GM12878 (cell line): Measurements from ENCODE around the gene EDARADD. TPM values are rescaled to one million over a fixed set of nuclear protein-coding genes. Genes with fewer than 3 reads are reported as not detected.

Source experiments
- ATAC-seq: fragments of 200-7000 bp; cut with Tn5 transposase; 3 replicates; pipeline ENCODE4 v1.9.1; 2020; ENCODE audit warnings: mild to moderate bottlenecking, moderate library complexity
- BruUV-seq: library from RNA; stranded (reverse); fragments of 400-500 nt; replicated peaks from 2 replicates; lab custom pipeline; 2021; lab: Mats Ljungman, UMichigan
- CTCF ChIA-PET: fragments of 300-600 bp; sonication (Branson Sonifier 250); formaldehyde crosslinking; extraction: SDS; loops from one replicate; lab custom pipeline; 2021; ENCODE audit warnings: inconsistent platforms; lab: Yijun Ruan, JAX
- POLR2A ChIA-PET: fragments of 350-600 bp; formaldehyde crosslinking; extraction: SDS; loops from one replicate; lab custom pipeline; 2021; ENCODE audit warnings: inconsistent platforms; lab: Charles Lee
- RAD21 ChIA-PET: fragments of 300-600 bp; sonication (Branson Sonifier 250); formaldehyde crosslinking; loops from one replicate; lab custom pipeline; 2023; ENCODE audit warnings: antibody characterized with exemption; ENCODE audit not compliant: unreplicated experiment; lab: Charles Lee
- SMC1A ChIA-PET: fragments of 300-600 bp; sonication (Branson Sonifier 250); formaldehyde crosslinking; loops from one replicate; lab custom pipeline; 2023; ENCODE audit not compliant: unreplicated experiment, uncharacterized antibody; lab: Charles Lee
- DNase-seq: peaks from one replicate; pipeline ENCODE4 v3.0.0-alpha.2; 2011; ENCODE audit warnings: low read depth, low spot score
- FAIRE-seq: peaks from 3 replicates; lab custom pipeline; 2011; peaks lifted over from hg19 to GRCh38; lab: Jason Lieb, UNC
- H2AFZ ChIP-seq: 2 replicates; pipeline ENCODE4 v1.6.0; 2011; ENCODE audit warnings: low read depth, low read length, control low read depth; ENCODE audit not compliant: control insufficient read depth
- H3K27ac ChIP-seq: 2 replicates; pipeline ENCODE4 v1.5.1; 2011; ENCODE audit warnings: control low read depth; ENCODE audit not compliant: control insufficient read depth, insufficient read depth
- H3K27me3 ChIP-seq, 2 experiments: replicated peaks in 1 of 2; 2 replicates each; pipeline versions ENCODE4 v1.6.0 to v1.6.1; 2011; ENCODE audit warnings: low read length in 1 of 2; ENCODE audit not compliant: control insufficient read depth in 2 of 2, insufficient read depth in 2 of 2
- H3K36me3 ChIP-seq, 2 experiments: 2 replicates each; pipeline ENCODE4 v1.5.1; 2011; ENCODE audit warnings: low read length in 1 of 2; ENCODE audit not compliant: control insufficient read depth in 2 of 2, insufficient read depth in 2 of 2
- H3K4me1 ChIP-seq: 2 replicates; pipeline ENCODE4 v1.6.1; 2011; ENCODE audit warnings: mild to moderate bottlenecking, low read length, moderate library complexity, mixed read lengths; ENCODE audit not compliant: control insufficient read depth, insufficient read depth
- H3K4me2 ChIP-seq: 2 replicates; pipeline ENCODE4 v1.6.0; 2011; ENCODE audit warnings: control low read depth; ENCODE audit not compliant: control insufficient read depth, insufficient read depth
- H3K4me3 ChIP-seq: fragments of 200-600 bp; sonication (generic); 2 replicates; pipeline ENCODE4 v1.5.1; 2016
- H3K79me2 ChIP-seq: 2 replicates; pipeline ENCODE4 v1.6.0; 2011; ENCODE audit warnings: low read length; ENCODE audit not compliant: control insufficient read depth, insufficient read depth
- H3K9ac ChIP-seq: 2 replicates; pipeline ENCODE4 v1.8.0; 2011; ENCODE audit warnings: low read length, control low read depth, mixed read lengths; ENCODE audit not compliant: control insufficient read depth, insufficient read depth
- H3K9me3 ChIP-seq: replicated peaks from 3 replicates; pipeline ENCODE4 v1.5.1; 2011; ENCODE audit warnings: mild to moderate bottlenecking, low read length; ENCODE audit not compliant: control insufficient read depth, insufficient read depth
- H4K20me1 ChIP-seq: 2 replicates; pipeline ENCODE4 v1.6.0; 2011; ENCODE audit not compliant: control insufficient read depth, insufficient read depth
- BHLHE40 ChIP-seq, 2 experiments: fragments of 450-650 bp in 1 of 2; IDR thresholded peaks; 2 replicates each; pipeline ENCODE4 v1.6.1; 2011 to 2017; ENCODE audit warnings: low read depth in 2 of 2, borderline replicate concordance in 1 of 2, improper control_type of control experiment in 1 of 2, low read length in 1 of 2, mild to moderate bottlenecking in 1 of 2
- CEBPZ ChIP-seq: fragments of 150-350 bp; IDR thresholded peaks from 2 replicates; pipeline ENCODE4 v1.6.1; 2016; ENCODE audit warnings: low read depth, low read length
- FOS ChIP-seq: IDR thresholded peaks from 3 replicates; pipeline ENCODE4 v1.6.1; 2011; ENCODE audit warnings: borderline replicate concordance; ENCODE audit not compliant: insufficient read length; ENCODE audit errors: extremely low read depth
- JUNB ChIP-seq: IDR thresholded peaks from 2 replicates; pipeline ENCODE4 v1.6.1; 2016; ENCODE audit warnings: antibody characterized with exemption, mild to moderate bottlenecking
- MEF2B ChIP-seq: fragments of 450-650 bp; IDR thresholded peaks from 2 replicates; pipeline ENCODE4 v1.6.1; 2018; ENCODE audit warnings: mild to moderate bottlenecking, moderate library complexity; ENCODE audit not compliant: partially characterized antibody, poor library complexity, severe bottlenecking
- MTA2 ChIP-seq: fragments of 450-650 bp; IDR thresholded peaks from 2 replicates; pipeline ENCODE4 v1.6.1; 2016; ENCODE audit warnings: low read depth, mild to moderate bottlenecking, moderate library complexity
- MYB ChIP-seq: fragments of 150-350 bp; IDR thresholded peaks from 2 replicates; pipeline ENCODE4 v1.6.1; 2014; ENCODE audit warnings: mild to moderate bottlenecking, low read depth, low read length, borderline replicate concordance
- NKRF ChIP-seq: fragments of 450-650 bp; conservative IDR thresholded peaks from 2 replicates; pipeline ENCODE4 v1.6.1; 2017; ENCODE audit warnings: mild to moderate bottlenecking, moderate library complexity
- PBX3 ChIP-seq: IDR thresholded peaks from 2 replicates; pipeline ENCODE4 v1.6.1; 2011; ENCODE audit warnings: mild to moderate bottlenecking, low read depth, low read length, moderate library complexity; ENCODE audit not compliant: insufficient replicate concordance
- TCF7 ChIP-seq: IDR thresholded peaks from 2 replicates; pipeline ENCODE4 v1.6.1; 2014; ENCODE audit warnings: antibody characterized with exemption, borderline replicate concordance
- ZSCAN29 ChIP-seq: fragments of 450-650 bp; IDR thresholded peaks from 2 replicates; pipeline ENCODE4 v1.6.1; 2017; ENCODE audit warnings: mild to moderate bottlenecking, moderate library complexity
- WGBS: methylation state at CpG from one replicate; pipeline ENCODE4 v1.1.6; 2016; ENCODE audit warnings: low lambda C conversion rate; ENCODE audit not compliant: insufficient replicate concordance, insufficient coverage; ENCODE audit errors: missing lambda C conversion rate; 5-methylcytosine and 5-hydroxymethylcytosine counted together
- in situ Hi-C: fragments of 300-500 bp; cut with MboI; formaldehyde crosslinking; loops from 9 replicates; pipeline ENCODE4 v1.14.3; 2018; ENCODE audit warnings: mixed read lengths
- intact Hi-C: fragments of 100-400 bp; cut with micrococcal nuclease; formaldehyde crosslinking; loops from one replicate; pipeline ENCODE4 v1.14.2; 2022; ENCODE audit not compliant: unreplicated experiment
- polyA plus RNA-seq, 11 experiments: library from polyadenylated mRNA; depleted of rRNA in 4 of 11; unstranded in 6 of 11; stranded (reverse) in 5 of 11; fragments of >200 nt; fragmentation: Nextera tagmentation in 4 of 11; fragmentation: Illumina TruSeq in 1 of 11; extraction: Ambion mirVana in 4 of 11; extraction: Trizol in 1 of 11; gene quantifications; 1 replicate in 1 of 11; 2 replicates in 10 of 11; pipeline versions ENCODE4 v1.2.1 to v1.2.3, GENCODE V29; 2011 to 2016; ENCODE audit warnings: inconsistent platforms in 2 of 11, missing spikeins in 2 of 11, low read depth in 1 of 11
- total RNA-seq, 4 experiments: library from RNA; depleted of rRNA in 3 of 4; stranded (reverse); fragments of >200 nt in 3 of 4; fragmentation: Illumina TruSeq in 1 of 4; extraction: Trizol in 1 of 4; gene quantifications; 2 replicates each; pipeline versions ENCODE4 v1.2.1 to v1.2.3, GENCODE V29; 2013 to 2021

Gene EDARADD
- total and polyA plus RNA-seq, 10 of the 15 experiments (the other 5 are each of a cell fraction or from before 2014, with no cell fraction given): 0.58 to 6.1 (median 4.7) TPM

- CTCF ChIA-PET: interaction anchor here (0.5 to 0.6 kb wide), 2 partner anchors 137 to 349 kb away, joined by 3 to 4 read pairs; no protein-coding TSS in a partner anchor
- in situ Hi-C loops: no loop called here
- POLR2A ChIA-PET: interaction anchor here (1.0 kb wide), 1 partner anchor 12 kb away, joined by 3 read pairs; no protein-coding TSS in a partner anchor
Measured at GRCh38 chr1:236353813-236354212, 40.3 kb upstream of the EDARADD start.

More at GRCh38 chr1:236353813-236354212, 40.3 kb upstream of the EDARADD start:
- SMC1A ChIA-PET: interaction anchor here (1.2 kb wide), 1 partner anchor 10 kb away, joined by 3 read pairs; no protein-coding TSS in a partner anchor
- H3K4me3 ChIP-seq: no peak overlapping the region
- H3K36me3 ChIP-seq: no peaks in the 10 kb centered on the region
- FAIRE-seq (no peak), DNase-seq (no peak), ATAC-seq (no peak)
- H3K9ac ChIP-seq: no peak overlapping the region
- WGBS: 54% methylated on average over 4 of the region's 4 CpGs
- H3K27ac ChIP-seq: no peak overlapping the region
- H3K4me2 ChIP-seq: no peak overlapping the region
- no peaks in the 10 kb centered on the region for H3K4me1 ChIP-seq
- no peaks in the 10 kb centered on the region; a peak in 1 of 4 replicates for H3K27me3 ChIP-seq
- TF ChIP-seq BHLHE40 (IDR thresholded peaks at IDR 0.05; ENCODE audit: borderline replicate concordance in 1 of 2, low read depth in 2 of 2, low read length in 1 of 2): no peak
- TF ChIP-seq MTA2: no peak
- TF ChIP-seq MEF2B: no peak
- no peak for TF ChIP-seq ZSCAN29
- no peak for TF ChIP-seq CEBPZ
- no peak for TF ChIP-seq MYB
- no peak for TF ChIP-seq PBX3
- TF ChIP-seq TCF7: no peak
- no peak for TF ChIP-seq FOS
- TF ChIP-seq JUNB: no peak
- TF ChIP-seq NKRF: no peak
- H4K20me1 ChIP-seq: no peaks in the 10 kb centered on the region
- H2AFZ ChIP-seq: no peak overlapping the region
- H3K79me2 ChIP-seq: no peaks in the 10 kb centered on the region
- BruUV-seq: no TSS peak
- RAD21 ChIA-PET: interaction anchor here (0.6 to 1.0 kb wide), 2 partner anchors 28 to 69 kb away, joined by 3 to 4 read pairs; no protein-coding TSS in a partner anchor
- intact Hi-C loops: no loop called here
- H3K9me3 ChIP-seq: no peaks in the 10 kb centered on the region; the same call in 2 of the 3 replicates
